GM18951 (cell line): ENCODE data around the gene PRRX2.
"Not testable (repeated sequence)": the region's sequence is repeated elsewhere in the genome, so short reads cannot be mapped to it uniquely, and the experiment has no call there.

Experiments used
- POLR2A ChIP-seq: IDR thresholded peaks from 4 replicates; pipeline ENCODE4 v1.6.1; 2011; ENCODE audit warnings: mild to moderate bottlenecking; ENCODE audit not compliant: insufficient read length, insufficient read depth; ENCODE audit errors: extremely low read depth
- in situ Hi-C: fragments of 300-500 bp; cut with MboI; formaldehyde crosslinking; loops from one replicate; pipeline ENCODE4 v1.12.0; 2022; ENCODE audit warnings: low sequenced_read_pairs, mixed read lengths, inconsistent platforms; ENCODE audit not compliant: unreplicated experiment

PRRX2 gene

GRCh38 chr9:129650680-129651235, 14.7 kb upstream of the PRRX2 start:
- in situ Hi-C loops = no loop called here
- no peak for TF ChIP-seq POLR2A

GRCh38 chr9:129653823-129654553, 11.5 kb upstream of the PRRX2 start:
- in situ Hi-C loops = no loop called here
- no peak for TF ChIP-seq POLR2A

- no peak for TF ChIP-seq POLR2A
- in situ Hi-C loops = no loop called here
Observed at GRCh38 chr9:129654554-129655040, 10.8 kb upstream of the PRRX2 start.

- no peak for TF ChIP-seq POLR2A
- in situ Hi-C loops = no loop called here
Observed at GRCh38 chr9:129655154-129655553, 10.3 kb upstream of the PRRX2 start.

GRCh38 chr9:129655696-129656095, 9.8 kb upstream of the PRRX2 start:
- no peak for TF ChIP-seq POLR2A
- in situ Hi-C loops = no loop called here

- TF ChIP-seq POLR2A = no peak
- in situ Hi-C loops = no loop called here
Observed at GRCh38 chr9:129656795-129657390, 8.6 kb upstream of the PRRX2 start.

GRCh38 chr9:129661029-129661428, 4.4 kb upstream of the PRRX2 start:
- TF ChIP-seq POLR2A = no peak
- in situ Hi-C loops = no loop called here

- in situ Hi-C loops = not testable (repeated sequence)
Observed at GRCh38 chr9:129662239-129662638, 3.2 kb upstream of the PRRX2 start.

GRCh38 chr9:129664746-129665388, 580 bp upstream of the PRRX2 start:
- in situ Hi-C loops = no loop called here
- TF ChIP-seq POLR2A = no peak

GRCh38 chr9:129665814-129666520, 520 bp downstream of the PRRX2 start:
- no peak for TF ChIP-seq POLR2A
- in situ Hi-C loops = no loop called here

GRCh38 chr9:129666575-129666974, 1.1 kb downstream of the PRRX2 start:
- in situ Hi-C loops = no loop called here
- TF ChIP-seq POLR2A = no peak

- no peak for TF ChIP-seq POLR2A
- in situ Hi-C loops = no loop called here
Observed at GRCh38 chr9:129667378-129667777, 1.9 kb downstream of the PRRX2 start.

GRCh38 chr9:129667850-129668249, 2.4 kb downstream of the PRRX2 start:
- TF ChIP-seq POLR2A = no peak
- in situ Hi-C loops = no loop called here
